Activated CD4-positive, alpha-beta T cell treated with anti-CD3 and anti-CD28 coated beads for 36 hours (primary cell): ENCODE data around the gene TAF4. TPM values are rescaled to one million over a fixed set of nuclear protein-coding genes. Genes with fewer than 3 reads are reported as not detected.

Experiments used
- ATAC-seq: fragments of 200-7000 bp; cut with Tn5 transposase; one replicate; pipeline ENCODE4 v1.10.0; 2021; ENCODE audit warnings: mild to moderate bottlenecking, moderate library complexity
- CTCF ChIA-PET: fragments of 350-600 bp; sonication (Branson Sonifier 250); formaldehyde crosslinking; loops from one replicate; lab custom pipeline; 2021; ENCODE audit warnings: antibody characterized with exemption; lab: Charles Lee
- POLR2A ChIA-PET: fragments of 350-600 bp; sonication (Branson Sonifier 250); formaldehyde crosslinking; loops from one replicate; lab custom pipeline; 2021; ENCODE audit warnings: antibody characterized with exemption, inconsistent platforms; lab: Charles Lee
- DNase-seq: peaks from one replicate; pipeline ENCODE4 v3.0.0-alpha.2; 2020
- H3K27ac Mint-ChIP-seq: one replicate; pipeline ENCODE4 v1.8.0; 2021; ENCODE audit warnings: mixed read lengths
- H3K27me3 Mint-ChIP-seq: one replicate; pipeline ENCODE4 v1.8.0; 2021; ENCODE audit warnings: mixed read lengths
- H3K36me3 Mint-ChIP-seq: one replicate; pipeline ENCODE4 v1.8.0; 2021; ENCODE audit warnings: low read depth, mixed read lengths
- H3K4me1 Mint-ChIP-seq: one replicate; pipeline ENCODE4 v1.8.0; 2021; ENCODE audit warnings: mixed read lengths
- H3K4me3 Mint-ChIP-seq: one replicate; pipeline ENCODE4 v1.8.0; 2021; ENCODE audit warnings: mild to moderate bottlenecking, moderate library complexity, mixed read lengths
- H3K9me3 Mint-ChIP-seq: one replicate; pipeline ENCODE4 v1.8.0; 2021; ENCODE audit warnings: low read depth, mixed read lengths
- intact Hi-C, 2 experiments: fragments of 100-400 bp; cut with DNase I in 1 of 2; cut with micrococcal nuclease in 1 of 2; formaldehyde crosslinking; loops; one replicate each; pipeline versions ENCODE4 v1.14.2 to v1.15.1; 2022 to 2024; cut with DNase I, micrococcal nuclease
- total RNA-seq, 2 experiments: library from RNA; stranded (reverse); gene quantifications; one replicate each; pipeline ENCODE4 v1.2.3, GENCODE V29; 2021

The TAF4 gene
- total RNA-seq, 2 experiments from 2014 or later, result 15.4 to 27.1 TPM

DNA sequence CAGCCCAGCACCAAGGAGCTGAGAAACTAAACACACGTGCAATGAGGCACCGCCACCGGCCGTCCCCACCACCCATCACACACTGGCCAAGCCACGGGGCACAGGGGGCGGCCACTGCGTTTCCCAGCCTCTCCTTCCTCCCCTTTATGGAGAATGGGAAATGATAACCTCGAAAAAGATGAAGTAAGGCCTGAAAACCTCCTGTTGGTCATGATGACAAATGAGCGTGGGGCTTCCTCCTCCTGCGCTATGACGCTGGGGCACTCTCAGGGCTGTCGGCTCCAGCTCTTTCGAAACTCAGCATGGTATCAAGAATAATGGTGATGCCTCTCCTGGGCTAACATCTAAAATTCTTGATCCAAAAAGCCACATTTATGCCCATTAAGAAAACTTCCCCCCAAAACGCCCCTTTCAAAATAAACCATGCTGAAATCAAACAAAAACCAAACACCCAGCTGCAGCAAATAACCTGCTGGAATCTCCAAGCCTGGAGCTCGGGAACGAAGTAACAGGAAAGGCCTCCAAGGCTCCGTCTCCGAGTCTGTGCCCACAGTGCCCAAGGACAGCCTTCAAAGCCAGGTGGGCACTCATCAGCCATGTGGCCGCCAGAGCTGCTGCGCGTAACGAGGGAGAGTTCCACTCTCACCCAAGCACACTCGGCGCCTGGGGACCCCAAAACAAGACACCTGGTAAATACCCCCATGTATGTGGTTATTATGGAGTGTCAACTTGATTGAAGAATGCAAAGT, 50.0 kb downstream of the TAF4 start:
- ATAC-seq (no peak), DNase-seq (no peak)
- H3K36me3 Mint-ChIP-seq, result peaks cover 1% of the 10 kb centered on the region
- no peak overlapping the region for H3K27ac Mint-ChIP-seq
- ChIA-PET POLR2A (no interaction called here), CTCF (interaction anchor here (0.6 to 1.1 kb wide), 3 partner anchors 10 to 285 kb away, joined by 3 read pairs; no protein-coding TSS in a partner anchor)
- H3K27me3 Mint-ChIP-seq, result no peaks in the 10 kb centered on the region
- peaks cover 11% of the 10 kb centered on the region for H3K4me1 Mint-ChIP-seq
- intact Hi-C loops, result no loop called here
- H3K9me3 Mint-ChIP-seq, result no peaks in the 10 kb centered on the region
- H3K4me3 Mint-ChIP-seq, result no peak overlapping the region

- intact Hi-C loops, result no loop called here
- H3K27me3 Mint-ChIP-seq, result no peaks in the 10 kb centered on the region
- ChIA-PET CTCF (interaction anchor here (0.6 to 0.8 kb wide), 2 partner anchors 121 to 286 kb away, joined by 3 read pairs; no protein-coding TSS in a partner anchor), POLR2A (no interaction called here)
- no peak for DNase-seq
- no peaks in the 10 kb centered on the region for H3K9me3 Mint-ChIP-seq
- H3K4me3 Mint-ChIP-seq, result no peak overlapping the region
- ATAC-seq, result no peak
- peaks cover 1% of the 10 kb centered on the region for H3K36me3 Mint-ChIP-seq
- H3K27ac Mint-ChIP-seq, result no peak overlapping the region
- H3K4me1 Mint-ChIP-seq, result peaks cover 5% of the 10 kb centered on the region
Measured at GRCh38 chr20:62014889-62015537, 50.7 kb downstream of the TAF4 start.

GRCh38 chr20:62014488-62014775, 51.2 kb downstream of the TAF4 start:
- Mint-ChIP-seq H3K36me3 (peaks cover 3% of the 10 kb centered on the region), H3K4me1 (peaks cover 3% of the 10 kb centered on the region), H3K27ac (no peak overlapping the region), H3K27me3 (no peaks in the 10 kb centered on the region), H3K4me3 (no peak overlapping the region), H3K9me3 (no peaks in the 10 kb centered on the region)
- POLR2A ChIA-PET, result no interaction called here
- ATAC-seq (no peak), DNase-seq (no peak)
- CTCF ChIA-PET, result no interaction called here
- intact Hi-C loops, result no loop called here

DNA sequence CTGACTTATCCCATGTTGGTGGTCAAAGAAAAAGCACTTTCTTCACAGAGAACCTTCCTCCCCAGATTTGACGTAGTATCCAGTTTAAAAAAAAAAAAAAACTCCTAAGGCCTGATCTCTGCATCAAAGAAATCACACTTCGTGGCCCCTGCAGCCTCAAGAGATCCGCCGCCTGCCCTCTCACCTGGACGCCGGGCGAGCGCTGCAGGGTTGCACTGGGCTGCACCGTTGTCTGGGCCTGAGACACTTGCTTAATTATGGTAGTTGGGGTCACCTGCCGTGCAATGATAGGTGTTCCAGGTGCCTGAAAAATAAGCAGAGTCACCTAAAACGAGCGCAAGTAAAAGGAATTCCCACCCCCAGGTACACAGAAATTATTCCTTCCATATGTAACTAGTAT, 53.0 kb downstream of the TAF4 start:
- H3K27ac Mint-ChIP-seq, result no peak overlapping the region
- H3K4me1 Mint-ChIP-seq, result peaks cover 3% of the 10 kb centered on the region
- no peak overlapping the region for H3K4me3 Mint-ChIP-seq
- H3K36me3 Mint-ChIP-seq, result peaks cover 15% of the 10 kb centered on the region
- intact Hi-C loops, result no loop called here
- H3K27me3 Mint-ChIP-seq, result no peaks in the 10 kb centered on the region
- H3K9me3 Mint-ChIP-seq, result no peaks in the 10 kb centered on the region
- POLR2A ChIA-PET, result no interaction called here
- CTCF ChIA-PET, result interaction anchor here (0.6 kb wide), 1 partner anchor 1972 kb away, joined by 3 read pairs; no protein-coding TSS in a partner anchor
- DNase-seq (no peak), ATAC-seq (no peak)

DNA sequence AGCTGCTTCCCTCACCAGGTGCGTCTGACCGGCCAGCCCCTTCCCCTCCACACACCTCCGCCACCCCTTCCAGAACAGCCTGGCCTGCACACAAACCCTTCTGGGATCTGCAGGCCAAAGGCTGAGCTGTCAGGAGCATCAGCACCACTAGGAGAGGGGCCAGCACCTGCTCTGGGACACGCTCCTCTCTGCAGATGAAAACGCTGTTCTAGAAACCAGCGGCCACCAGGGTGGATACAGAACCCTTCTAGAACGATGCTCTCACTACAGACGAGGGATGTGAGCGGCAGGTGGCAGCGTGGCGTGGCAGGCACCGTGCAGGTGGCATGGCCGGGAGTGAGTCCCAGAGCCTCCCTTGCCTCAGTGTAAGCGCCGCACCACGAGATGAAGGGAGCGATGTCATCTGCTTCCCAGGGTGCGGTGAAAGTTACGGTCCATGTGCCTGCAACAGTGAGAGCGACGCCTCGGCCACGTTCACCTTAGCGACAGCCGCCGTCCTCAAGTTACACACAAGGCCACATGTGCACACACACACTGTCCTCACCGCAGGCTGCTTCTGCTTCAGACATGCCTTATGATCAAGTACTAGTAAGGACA, 53.6 kb downstream of the TAF4 start:
- DNase-seq, result no peak
- Mint-ChIP-seq H3K27ac (no peak overlapping the region), H3K9me3 (no peaks in the 10 kb centered on the region), H3K27me3 (no peaks in the 10 kb centered on the region), H3K4me1 (peaks cover 3% of the 10 kb centered on the region), H3K36me3 (peaks cover 19% of the 10 kb centered on the region), H3K4me3 (no peak overlapping the region)
- POLR2A ChIA-PET, result no interaction called here
- no peak for ATAC-seq
- intact Hi-C loops, result loop anchor here (1.0 to 2.0 kb wide), 5 partner anchors 55 to 371 kb away; no protein-coding TSS in a partner anchor
- CTCF ChIA-PET, result interaction anchor here (0.6 to 2.3 kb wide), 12 partner anchors 9 to 1973 kb away, joined by 3 to 15 read pairs (median 6); no protein-coding TSS in a partner anchor

- Mint-ChIP-seq H3K9me3 (no peaks in the 10 kb centered on the region), H3K27ac (peak overlapping the region; percentile 29), H3K27me3 (no peaks in the 10 kb centered on the region), H3K4me3 (no peak overlapping the region), H3K4me1 (peaks cover 3% of the 10 kb centered on the region), H3K36me3 (peaks cover 20% of the 10 kb centered on the region)
- ChIA-PET CTCF (interaction anchor here (0.5 to 2.3 kb wide), 16 partner anchors 9 to 377 kb away, joined by 3 to 15 read pairs (median 5); no protein-coding TSS in a partner anchor), POLR2A (interaction anchor here (1.4 kb wide), 1 partner anchor 113 kb away, joined by 4 read pairs; no protein-coding TSS in a partner anchor)
- intact Hi-C loops, result loop anchor here (1.0 to 2.0 kb wide), 5 partner anchors 55 to 371 kb away; no protein-coding TSS in a partner anchor
- no peak for DNase-seq
- no peak for ATAC-seq
Measured at GRCh38 chr20:62011403-62011790, 54.3 kb downstream of the TAF4 start.

- Mint-ChIP-seq H3K27ac (peak overlapping the region; percentile 29), H3K4me1 (peaks cover 3% of the 10 kb centered on the region), H3K4me3 (no peak overlapping the region), H3K27me3 (no peaks in the 10 kb centered on the region), H3K36me3 (peaks cover 25% of the 10 kb centered on the region), H3K9me3 (no peaks in the 10 kb centered on the region)
- peak; percentile 81 for ATAC-seq
- ChIA-PET CTCF (interaction anchor here (0.5 to 2.3 kb wide), 17 partner anchors 10 to 378 kb away, joined by 3 to 15 read pairs (median 5); no protein-coding TSS in a partner anchor), POLR2A (interaction anchor here (1.4 kb wide), 1 partner anchor 114 kb away, joined by 4 read pairs; no protein-coding TSS in a partner anchor)
- peak; percentile 75 for DNase-seq
- intact Hi-C loops, result loop anchor here (1.0 to 2.0 kb wide), 6 partner anchors 56 to 372 kb away; partner anchors contain the start of gene LSM14B (in 1 of the 2)
Measured at GRCh38 chr20:62010551-62011402, 54.9 kb downstream of the TAF4 start.

DNA sequence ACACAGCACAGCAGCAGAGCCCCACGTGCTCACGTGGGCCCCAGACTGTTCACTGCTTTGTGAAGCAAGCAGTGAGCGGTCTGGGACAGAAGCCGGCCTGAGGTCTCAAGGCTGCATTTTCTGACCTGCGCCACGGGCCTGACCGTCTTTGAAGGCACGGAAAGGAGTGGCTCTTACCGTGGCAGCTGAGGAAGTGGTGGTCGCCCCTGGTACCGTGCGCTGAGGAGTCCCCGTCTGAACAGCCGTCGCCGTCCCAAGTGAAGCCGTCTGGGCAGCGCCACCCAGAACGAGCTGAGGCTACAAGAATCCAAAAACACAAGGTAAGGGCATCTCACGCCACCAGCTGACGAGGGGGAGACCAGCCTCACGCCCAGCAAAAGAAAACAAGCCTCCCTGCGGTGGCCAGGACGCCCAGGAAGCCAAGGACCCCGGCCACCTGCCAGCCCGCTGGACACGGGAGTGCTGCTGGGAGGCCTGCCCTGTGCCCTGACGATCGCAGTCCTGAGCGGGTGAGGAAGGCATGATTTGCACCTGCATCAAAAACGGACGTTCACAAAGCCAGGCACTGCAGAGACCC, 55.7 kb downstream of the TAF4 start:
- no peak for DNase-seq
- Mint-ChIP-seq H3K4me1 (peaks cover 3% of the 10 kb centered on the region), H3K27ac (no peak overlapping the region), H3K9me3 (no peaks in the 10 kb centered on the region), H3K4me3 (no peak overlapping the region), H3K36me3 (peaks cover 25% of the 10 kb centered on the region), H3K27me3 (no peaks in the 10 kb centered on the region)
- intact Hi-C loops, result loop anchor here (1.0 to 2.0 kb wide), 5 partner anchors 57 to 373 kb away; partner anchors contain the start of gene LSM14B (in 1 of the 2)
- ChIA-PET POLR2A (no interaction called here), CTCF (interaction anchor here (0.6 to 2.3 kb wide), 5 partner anchors 16 to 290 kb away, joined by 3 to 15 read pairs (median 6); no protein-coding TSS in a partner anchor)
- ATAC-seq, result no peak

- no peaks in the 10 kb centered on the region for H3K27me3 Mint-ChIP-seq
- peaks cover 25% of the 10 kb centered on the region for H3K36me3 Mint-ChIP-seq
- H3K9me3 Mint-ChIP-seq, result no peaks in the 10 kb centered on the region
- intact Hi-C loops, result no loop called here
- ChIA-PET POLR2A (no interaction called here), CTCF (interaction anchor here (0.7 to 2.3 kb wide), 2 partner anchors 110 to 136 kb away, joined by 4 to 9 read pairs; no protein-coding TSS in a partner anchor)
- ATAC-seq, result no peak
- DNase-seq, result no peak
- peaks cover 3% of the 10 kb centered on the region for H3K4me1 Mint-ChIP-seq
- no peak overlapping the region for H3K4me3 Mint-ChIP-seq
- H3K27ac Mint-ChIP-seq, result no peak overlapping the region
Measured at GRCh38 chr20:62009322-62009721, 56.4 kb downstream of the TAF4 start.

GRCh38 chr20:62008643-62009183, 57.0 kb downstream of the TAF4 start:
- ChIA-PET POLR2A (no interaction called here), CTCF (interaction anchor here (0.7 kb wide), 1 partner anchor 111 kb away, joined by 4 read pairs; no protein-coding TSS in a partner anchor)
- Mint-ChIP-seq H3K36me3 (peaks cover 25% of the 10 kb centered on the region), H3K4me3 (no peak overlapping the region), H3K4me1 (peaks cover 3% of the 10 kb centered on the region), H3K27ac (no peak overlapping the region), H3K27me3 (no peaks in the 10 kb centered on the region), H3K9me3 (no peaks in the 10 kb centered on the region)
- no peak for DNase-seq
- intact Hi-C loops, result no loop called here
- no peak for ATAC-seq
